Vein endothelial cell (primary cell): ENCODE data around the gene GFI1B. TPM values are rescaled to one million over a fixed set of nuclear protein-coding genes. Genes with fewer than 3 reads are reported as not detected.

Experiments
- small RNA-seq: library from RNA; depleted of rRNA; stranded (forward); fragments of <200 nt; gene quantifications from one replicate; pipeline ENCODE3, GENCODE V24; 2012
- total RNA-seq: library from RNA; depleted of rRNA; stranded (reverse); fragments of >200 nt; gene quantifications from 2 replicates; pipeline ENCODE4 v1.2.3, GENCODE V29; 2012

Gene GFI1B
- not detected in 2 replicates for total RNA-seq

GRCh38 chr9:132978451-132979131 is at the start of gene GFI1B:
Gene GFI1B (plus strand): TSS chr9:132978694. CDS start chr9:132986679, 7,985 bp downstream.

GRCh38 chr9:132944294-132945185 is 34.0 kb upstream of the GFI1B start, which contains the start of gene TSC1:
Gene TSC1 (minus strand): TSS chr9:132944616. CDS start chr9:132928872, 15,744 bp downstream.

GRCh38 chr9:133030317-133031129 is 52.0 kb downstream of the GFI1B start, which contains the start of gene GTF3C5:
Gene GTF3C5 (plus strand): TSS chr9:133030997. CDS start chr9:133031012, 15 bp downstream.

Small RNA genes within 50 kb of the gene (small RNA-seq; reads per million reads assigned to genes)
- gene AL593851.1 (not detected), gene MIR548AW (0.21 reads per million), gene RNU7-21P (not detected)

Other genes with a start within 250 kb of the GFI1B start
- 0.10 TPM in 1 of 2 replicates, not detected in the other for gene AK8, start 100.4 kb upstream of the GFI1B start, total RNA-seq
- 1.2 and 2.6 TPM in 2 replicates for gene SPACA9, start 99.8 kb upstream of the GFI1B start, total RNA-seq
- gene TSC1, start 34.1 kb upstream of the GFI1B start, total RNA-seq, result 49.3 and 53.6 TPM in 2 replicates
- 66.3 TPM in 2 replicates for gene GTF3C5, start 52.3 kb downstream of the GFI1B start, total RNA-seq
- gene CEL, start 83.3 kb downstream of the GFI1B start, total RNA-seq, result under 0.01 and 0.29 TPM in 2 replicates
- 61.5 and 67.6 TPM in 2 replicates for gene RALGDS, start 142.5 kb downstream of the GFI1B start, total RNA-seq
- 17.3 and 36.9 TPM in 2 replicates for gene GBGT1, start 185.2 kb downstream of the GFI1B start, total RNA-seq
- not detected in 2 replicates for gene OBP2B, start 230.6 kb downstream of the GFI1B start, total RNA-seq